IPS-18c (cell line): Measurements from ENCODE around the gene MAP4K2.

Experiments used
- H3K4me3 ChIP-seq: 2 replicates; pipeline ENCODE4 v1.7.0; 2013; ENCODE audit warnings: low read depth, mild to moderate bottlenecking, low read length, moderate library complexity; ENCODE audit not compliant: insufficient read depth
- H3K9me3 ChIP-seq: one replicate; pipeline ENCODE4 v1.6.1; 2013; ENCODE audit warnings: mild to moderate bottlenecking, low read length, moderate library complexity; ENCODE audit not compliant: control insufficient read depth, insufficient read depth

Gene MAP4K2

GRCh38 chr11:64757549-64758329 is 45.3 kb downstream of the MAP4K2 start:
- no peak overlapping the region for H3K4me3 ChIP-seq

GRCh38 chr11:64755681-64756361 is 47.2 kb downstream of the MAP4K2 start:
- no peaks in the 10 kb centered on the region for H3K9me3 ChIP-seq
- H3K4me3 ChIP-seq = no peak overlapping the region

More at GRCh38 chr11:64757549-64758329, 45.3 kb downstream of the MAP4K2 start:
- H3K9me3 ChIP-seq = no peaks in the 10 kb centered on the region

GRCh38 chr11:64754919-64755662 is 47.9 kb downstream of the MAP4K2 start:
- H3K9me3 ChIP-seq = no peaks in the 10 kb centered on the region

GRCh38 chr11:64754124-64754918 is 48.7 kb downstream of the MAP4K2 start:
- no peaks in the 10 kb centered on the region for H3K9me3 ChIP-seq
- no peak overlapping the region for H3K4me3 ChIP-seq

More at GRCh38 chr11:64754919-64755662, 47.9 kb downstream of the MAP4K2 start:
- no peak overlapping the region for H3K4me3 ChIP-seq

GRCh38 chr11:64753380-64754123 is 49.5 kb downstream of the MAP4K2 start:
- Histone ChIP-seq H3K9me3 (no peaks in the 10 kb centered on the region), H3K4me3 (no peak overlapping the region)

GRCh38 chr11:64753019-64753379 is 50.0 kb downstream of the MAP4K2 start:
- Histone ChIP-seq H3K9me3 (no peaks in the 10 kb centered on the region), H3K4me3 (no peak overlapping the region)

GRCh38 chr11:64752175-64752970 is 50.6 kb downstream of the MAP4K2 start:
- Histone ChIP-seq H3K4me3 (no peak overlapping the region), H3K9me3 (no peaks in the 10 kb centered on the region)

- H3K9me3 ChIP-seq = no peaks in the 10 kb centered on the region
- no peak overlapping the region for H3K4me3 ChIP-seq
Observed at GRCh38 chr11:64751580-64751979, 51.4 kb downstream of the MAP4K2 start.

- H3K9me3 ChIP-seq = no peaks in the 10 kb centered on the region
Observed at GRCh38 chr11:64751136-64751535, 51.9 kb downstream of the MAP4K2 start.

GRCh38 chr11:64750361-64751054 is 52.5 kb downstream of the MAP4K2 start:
- no peak overlapping the region for H3K4me3 ChIP-seq
- no peaks in the 10 kb centered on the region for H3K9me3 ChIP-seq

More at GRCh38 chr11:64751136-64751535, 51.9 kb downstream of the MAP4K2 start:
- H3K4me3 ChIP-seq = no peak overlapping the region

GRCh38 chr11:64747961-64748665 is 54.9 kb downstream of the MAP4K2 start:
- Histone ChIP-seq H3K9me3 (no peaks in the 10 kb centered on the region), H3K4me3 (no peak overlapping the region)

- no peak overlapping the region; the same call in 1 of the 2 replicates for H3K4me3 ChIP-seq
- no peaks in the 10 kb centered on the region for H3K9me3 ChIP-seq
Observed at GRCh38 chr11:64746486-64746885, 56.5 kb downstream of the MAP4K2 start.

GRCh38 chr11:64745521-64746328 is 57.3 kb downstream of the MAP4K2 start:
- Histone ChIP-seq H3K9me3 (no peaks in the 10 kb centered on the region), H3K4me3 (peak overlapping the region; percentile 65)

GRCh38 chr11:64745189-64745520 is 57.9 kb downstream of the MAP4K2 start:
- H3K9me3 ChIP-seq = no peaks in the 10 kb centered on the region
- H3K4me3 ChIP-seq = peak overlapping the region; percentile 65
